WTC11 (cell line): ENCODE results near the gene RND2.

ENCODE experiments used
- TF ChIP-seq, protein P1 (sequence below): sonication (generic); formaldehyde crosslinking; IDR thresholded peaks from 2 replicates; pipeline ENCODE4 v1.8.1; 2022; ENCODE audit warnings: mild to moderate bottlenecking, missing genetic modification reagents, moderate library complexity, borderline replicate concordance
- TF ChIP-seq, protein P2 (sequence below): sonication (generic); formaldehyde crosslinking; IDR thresholded peaks from 2 replicates; pipeline ENCODE4 v1.8.1; 2023; ENCODE audit warnings: mild to moderate bottlenecking, missing genetic modification reagents, moderate library complexity
- TF ChIP-seq, protein P3 (sequence below): sonication (generic); formaldehyde crosslinking; IDR thresholded peaks from 2 replicates; pipeline ENCODE4 v1.8.1; 2023; ENCODE audit warnings: mild to moderate bottlenecking, moderate library complexity, missing genetic modification reagents

DNA sequence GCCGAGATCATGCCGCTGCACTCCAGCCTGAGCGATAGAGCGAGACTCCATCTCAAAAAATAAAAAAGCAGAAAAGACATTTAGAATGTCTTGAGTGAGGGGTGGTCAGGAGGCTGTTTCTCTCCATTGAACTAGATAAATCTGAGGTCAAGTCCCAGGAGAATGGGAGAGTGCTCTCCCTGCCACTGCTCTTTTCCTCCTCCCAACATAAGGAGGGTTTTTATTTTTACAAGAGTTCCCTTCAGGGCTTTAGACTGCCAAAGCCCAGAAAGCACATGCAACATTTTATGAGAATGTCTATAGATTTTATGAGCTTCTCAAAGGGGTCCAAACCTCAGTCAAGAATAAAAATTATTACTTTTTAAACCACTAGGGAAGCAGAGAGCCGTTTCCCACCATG is 1.6 kb downstream of the RND2 start:
- TF ChIP-seq, protein P1, sequence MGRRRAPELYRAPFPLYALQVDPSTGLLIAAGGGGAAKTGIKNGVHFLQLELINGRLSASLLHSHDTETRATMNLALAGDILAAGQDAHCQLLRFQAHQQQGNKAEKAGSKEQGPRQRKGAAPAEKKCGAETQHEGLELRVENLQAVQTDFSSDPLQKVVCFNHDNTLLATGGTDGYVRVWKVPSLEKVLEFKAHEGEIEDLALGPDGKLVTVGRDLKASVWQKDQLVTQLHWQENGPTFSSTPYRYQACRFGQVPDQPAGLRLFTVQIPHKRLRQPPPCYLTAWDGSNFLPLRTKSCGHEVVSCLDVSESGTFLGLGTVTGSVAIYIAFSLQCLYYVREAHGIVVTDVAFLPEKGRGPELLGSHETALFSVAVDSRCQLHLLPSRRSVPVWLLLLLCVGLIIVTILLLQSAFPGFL (CRISPR knock-in tag) = no peak
- TF ChIP-seq, protein P2, sequence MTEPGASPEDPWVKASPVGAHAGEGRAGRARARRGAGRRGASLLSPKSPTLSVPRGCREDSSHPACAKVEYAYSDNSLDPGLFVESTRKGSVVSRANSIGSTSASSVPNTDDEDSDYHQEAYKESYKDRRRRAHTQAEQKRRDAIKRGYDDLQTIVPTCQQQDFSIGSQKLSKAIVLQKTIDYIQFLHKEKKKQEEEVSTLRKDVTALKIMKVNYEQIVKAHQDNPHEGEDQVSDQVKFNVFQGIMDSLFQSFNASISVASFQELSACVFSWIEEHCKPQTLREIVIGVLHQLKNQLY (CRISPR knock-in tag) = no peak
- TF ChIP-seq, protein P3, sequence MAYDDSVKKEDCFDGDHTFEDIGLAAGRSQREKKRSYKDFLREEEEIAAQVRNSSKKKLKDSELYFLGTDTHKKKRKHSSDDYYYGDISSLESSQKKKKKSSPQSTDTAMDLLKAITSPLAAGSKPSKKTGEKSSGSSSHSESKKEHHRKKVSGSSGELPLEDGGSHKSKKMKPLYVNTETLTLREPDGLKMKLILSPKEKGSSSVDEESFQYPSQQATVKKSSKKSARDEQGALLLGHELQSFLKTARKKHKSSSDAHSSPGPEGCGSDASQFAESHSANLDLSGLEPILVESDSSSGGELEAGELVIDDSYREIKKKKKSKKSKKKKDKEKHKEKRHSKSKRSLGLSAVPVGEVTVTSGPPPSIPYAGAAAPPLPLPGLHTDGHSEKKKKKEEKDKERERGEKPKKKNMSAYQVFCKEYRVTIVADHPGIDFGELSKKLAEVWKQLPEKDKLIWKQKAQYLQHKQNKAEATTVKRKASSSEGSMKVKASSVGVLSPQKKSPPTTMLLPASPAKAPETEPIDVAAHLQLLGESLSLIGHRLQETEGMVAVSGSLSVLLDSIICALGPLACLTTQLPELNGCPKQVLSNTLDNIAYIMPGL = no peak
